Mesothelial cell of epicardium (in vitro differentiated cells): ENCODE data around the gene RBSN. TPM values are rescaled to one million over a fixed set of nuclear protein-coding genes. Genes with fewer than 3 reads are reported as not detected.

Experiments used
- DNase-seq, 2 experiments: peaks; one replicate each; pipeline ENCODE4 v3.0.0; 2021; ENCODE audit warnings: low spot score in 2 of 2; ENCODE audit not compliant: unreplicated experiment in 2 of 2
- H3K27ac Mint-ChIP-seq: 2 replicates; pipeline ENCODE4 v1.8.0; 2021; ENCODE audit warnings: mixed read lengths
- H3K27me3 Mint-ChIP-seq: 2 replicates; pipeline ENCODE4 v1.8.0; 2021; ENCODE audit warnings: low read depth, mixed read lengths
- H3K36me3 Mint-ChIP-seq: 2 replicates; pipeline ENCODE4 v1.8.0; 2021; ENCODE audit warnings: mixed read lengths
- H3K4me1 Mint-ChIP-seq: 2 replicates; pipeline ENCODE4 v1.8.0; 2021; ENCODE audit warnings: mixed read lengths
- H3K4me3 Mint-ChIP-seq: 2 replicates; pipeline ENCODE4 v1.8.0; 2021; ENCODE audit warnings: mild to moderate bottlenecking, moderate library complexity, mixed read lengths
- H3K9me3 Mint-ChIP-seq: 2 replicates; pipeline ENCODE4 v1.8.0; 2021; ENCODE audit warnings: mixed read lengths
- CTCF ChIP-seq: fragments of 200-600 bp; sonication (generic); IDR thresholded peaks from one replicate; pipeline ENCODE4 v1.5.0; 2021; ENCODE audit warnings: antibody characterized with exemption; ENCODE audit not compliant: unreplicated experiment
- total RNA-seq: library from RNA; stranded (reverse); gene quantifications from 3 replicates; pipeline ENCODE4 v1.2.1, GENCODE V29; 2021

Gene RBSN
- total RNA-seq, 1 donor from 2014 or later, result 35.8 TPM

GRCh38 chr3:15107075-15107947 is 8.4 kb upstream of the RBSN start:
- H3K4me3 Mint-ChIP-seq, result no peak overlapping the region
- no peaks in the 10 kb centered on the region for H3K9me3 Mint-ChIP-seq
- no peaks in the 10 kb centered on the region for H3K36me3 Mint-ChIP-seq
- peaks cover 27% of the 10 kb centered on the region for H3K27me3 Mint-ChIP-seq
- TF ChIP-seq CTCF, result no peak
- DNase-seq, result no peak
- H3K4me1 Mint-ChIP-seq, result no peaks in the 10 kb centered on the region
- H3K27ac Mint-ChIP-seq, result no peak overlapping the region

GRCh38 chr3:15102836-15103235 is 3.9 kb upstream of the RBSN start:
- DNase-seq, result no peak
- no peak overlapping the region for H3K4me3 Mint-ChIP-seq
- H3K27ac Mint-ChIP-seq, result no peak overlapping the region
- TF ChIP-seq CTCF, result no peak
- no peaks in the 10 kb centered on the region for H3K9me3 Mint-ChIP-seq
- H3K27me3 Mint-ChIP-seq, result peaks cover 13% of the 10 kb centered on the region
- H3K36me3 Mint-ChIP-seq, result no peaks in the 10 kb centered on the region
- H3K4me1 Mint-ChIP-seq, result peaks cover 10% of the 10 kb centered on the region

GRCh38 chr3:15102256-15102655 is 3.3 kb upstream of the RBSN start:
- no peak for DNase-seq
- no peak for TF ChIP-seq CTCF
- Mint-ChIP-seq H3K36me3 (no peaks in the 10 kb centered on the region), H3K4me1 (peaks cover 15% of the 10 kb centered on the region), H3K9me3 (no peaks in the 10 kb centered on the region), H3K27me3 (peaks cover 10% of the 10 kb centered on the region), H3K27ac (no peak overlapping the region), H3K4me3 (no peak overlapping the region)

GRCh38 chr3:15099364-15100098 is 583 bp upstream of the RBSN start:
- no peak for TF ChIP-seq CTCF
- Mint-ChIP-seq H3K4me3 (peak overlapping the region; percentile 93), H3K27ac (peak overlapping the region; percentile 92), H3K36me3 (peaks cover 6% of the 10 kb centered on the region), H3K9me3 (no peaks in the 10 kb centered on the region), H3K4me1 (peaks cover 15% of the 10 kb centered on the region), H3K27me3 (no peaks in the 10 kb centered on the region)
- no peak for DNase-seq

- H3K4me3 Mint-ChIP-seq, result peak overlapping the region; percentile 93
- peaks cover 18% of the 10 kb centered on the region for H3K4me1 Mint-ChIP-seq
- TF ChIP-seq CTCF, result no peak
- H3K27me3 Mint-ChIP-seq, result no peaks in the 10 kb centered on the region
- no peaks in the 10 kb centered on the region for H3K9me3 Mint-ChIP-seq
- peak overlapping the region; percentile 78 for H3K27ac Mint-ChIP-seq
- DNase-seq, result no peak
- peaks cover 12% of the 10 kb centered on the region for H3K36me3 Mint-ChIP-seq
These were observed 1.1 kb downstream of the RBSN start for GRCh38 chr3:15097891-15098290.
